Stimulated activated CD4-positive, alpha-beta T cell treated with anti-CD3 and anti-CD28 coated beads, Interleukin-12 subunit alpha, Interleukin-12 subunit beta, amount 100 ng/mL, for 48 hours (primary cell): ENCODE data around the gene EPHB4.
"Not testable (repeated sequence)": the region's sequence is repeated elsewhere in the genome, so short reads cannot be mapped to it uniquely, and the experiment has no call there.

Experiments
- DNase-seq, 3 donors: peaks; one replicate each; pipeline ENCODE4 v3.0.0-alpha.2; 2020; ENCODE audit warnings: low read depth in 2 of 3, low spot score in 1 of 3

Gene EPHB4

DNA sequence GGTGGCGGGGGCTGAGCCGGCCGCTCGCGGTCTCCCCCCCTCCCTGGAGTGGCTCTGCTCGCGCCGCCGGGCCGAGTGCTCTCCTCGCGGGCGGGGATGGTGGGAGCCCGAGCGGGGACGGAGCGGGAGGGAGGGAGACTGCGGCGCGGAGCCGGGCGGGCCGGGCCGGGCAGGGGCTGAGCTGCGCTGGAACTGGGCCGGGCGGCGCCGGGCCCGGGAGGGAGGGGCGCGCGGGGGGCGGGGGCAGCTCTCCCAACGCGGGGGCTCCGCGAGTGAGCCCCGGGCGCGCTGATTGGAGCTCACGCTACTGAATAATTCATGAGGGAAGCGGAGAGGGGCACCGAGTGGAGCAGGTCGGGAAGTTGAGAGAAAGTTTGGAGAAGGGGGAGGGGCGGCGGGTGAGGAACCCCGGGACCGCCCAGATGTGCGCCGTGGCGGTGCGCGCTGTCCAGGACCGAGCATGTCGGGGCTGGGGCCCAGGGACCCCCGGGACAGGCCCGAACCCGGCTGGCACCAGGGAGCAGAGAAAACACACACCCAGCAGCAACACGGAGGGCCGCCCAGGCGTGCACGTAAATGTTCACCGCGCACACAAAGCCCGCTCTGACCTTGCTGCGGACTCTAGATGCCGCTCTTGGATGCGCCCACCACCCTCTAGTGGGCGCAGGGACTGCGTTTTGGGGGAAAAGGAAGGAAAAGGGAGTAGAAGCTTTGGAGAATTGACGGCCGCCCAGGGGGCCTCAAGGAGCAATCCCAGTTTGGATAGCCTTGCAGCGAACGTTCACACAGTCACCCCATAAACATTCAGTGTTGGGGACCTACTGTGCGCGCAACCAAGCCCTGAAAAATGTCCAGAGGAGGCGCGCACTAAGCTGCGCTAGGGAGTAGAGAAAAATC, at the start of gene EPHB4:
EPHB4 (minus strand) TSS at position 194 of the 897 bp plus-strand sequence. CDS start 493 bp downstream, outside the sequence.
- no peak for DNase-seq

DNA sequence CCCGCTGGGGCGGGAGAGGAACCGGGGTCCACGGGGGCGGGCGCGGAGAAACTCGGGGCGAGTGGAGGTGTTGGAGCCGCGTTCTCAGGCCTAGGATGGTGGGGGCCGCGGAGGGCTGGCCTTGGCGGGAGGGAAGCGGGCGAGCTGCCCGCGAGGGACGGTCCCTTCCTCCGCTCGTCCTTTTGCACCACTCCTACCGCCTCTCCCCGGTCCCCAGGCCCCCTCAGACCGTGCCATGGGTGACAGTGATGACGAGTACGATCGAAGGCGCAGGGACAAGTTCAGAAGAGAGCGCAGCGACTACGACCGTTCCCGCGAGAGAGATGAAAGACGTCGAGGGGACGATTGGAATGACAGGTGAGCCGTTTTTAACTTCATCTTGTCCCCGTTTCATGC, 48.0 kb upstream of the EPHB4 start:
- peak in 1 of 3 donors; percentile 45 for DNase-seq

DNA sequence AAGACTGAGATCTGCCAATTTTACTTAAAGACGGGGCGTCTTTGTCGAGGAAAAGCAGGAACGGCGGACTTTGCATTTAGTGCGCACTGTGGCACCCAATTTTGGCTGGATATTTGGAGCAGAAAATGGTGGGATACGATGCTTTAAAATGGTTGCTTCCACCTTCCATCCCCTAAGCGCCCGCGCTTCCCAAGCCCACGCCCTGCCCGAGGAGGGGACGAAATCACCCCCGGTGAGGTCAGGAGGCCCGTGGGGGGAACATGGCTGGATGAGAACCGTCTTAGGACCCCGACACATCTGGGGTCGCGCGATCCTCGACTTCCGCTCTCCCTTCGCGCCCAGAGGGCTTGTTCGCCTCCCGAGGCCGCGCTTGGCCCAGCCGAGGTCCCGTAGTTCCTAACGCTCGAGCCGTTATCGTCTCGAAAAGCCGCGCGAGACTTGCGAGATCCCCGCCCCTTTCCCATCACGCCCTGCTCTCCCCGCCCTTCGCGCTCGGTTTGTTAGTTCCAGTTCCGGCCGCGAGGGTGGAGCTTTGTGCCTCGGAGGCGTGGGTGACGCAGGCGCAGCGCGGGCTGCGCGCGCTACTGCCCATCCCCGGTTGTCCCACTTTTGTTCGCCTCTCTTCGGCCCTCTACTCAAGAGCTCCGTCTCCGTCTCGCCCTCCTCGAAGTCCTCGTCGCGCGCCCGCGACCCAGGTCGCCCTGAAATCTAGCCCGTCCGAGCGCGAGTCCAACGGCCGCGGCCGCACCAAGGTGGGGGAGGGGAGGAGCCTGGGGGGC, 47.4 kb upstream of the EPHB4 start, which contains the start of gene SRRT:
SRRT (plus strand) TSS at position 527 of the 779 bp plus-strand sequence. CDS start 488 bp downstream, outside the sequence.
- peak; percentile 97 to 99 (median 97) for DNase-seq

DNA sequence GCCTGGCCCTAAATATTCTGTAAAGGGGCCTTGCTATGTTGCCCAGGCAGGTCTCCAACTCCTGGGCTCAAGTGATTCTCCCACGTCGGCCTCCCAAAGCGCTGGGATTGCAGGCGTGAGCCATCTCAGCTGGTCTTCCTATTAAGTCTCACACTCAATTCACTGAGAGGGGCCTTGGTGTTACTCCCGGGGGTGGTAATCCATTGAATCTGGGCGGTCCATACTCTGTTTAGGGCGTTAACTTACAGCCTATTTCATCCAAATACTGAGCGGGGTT, 46.9 kb upstream of the EPHB4 start:
- DNase-seq = no peak

DNA sequence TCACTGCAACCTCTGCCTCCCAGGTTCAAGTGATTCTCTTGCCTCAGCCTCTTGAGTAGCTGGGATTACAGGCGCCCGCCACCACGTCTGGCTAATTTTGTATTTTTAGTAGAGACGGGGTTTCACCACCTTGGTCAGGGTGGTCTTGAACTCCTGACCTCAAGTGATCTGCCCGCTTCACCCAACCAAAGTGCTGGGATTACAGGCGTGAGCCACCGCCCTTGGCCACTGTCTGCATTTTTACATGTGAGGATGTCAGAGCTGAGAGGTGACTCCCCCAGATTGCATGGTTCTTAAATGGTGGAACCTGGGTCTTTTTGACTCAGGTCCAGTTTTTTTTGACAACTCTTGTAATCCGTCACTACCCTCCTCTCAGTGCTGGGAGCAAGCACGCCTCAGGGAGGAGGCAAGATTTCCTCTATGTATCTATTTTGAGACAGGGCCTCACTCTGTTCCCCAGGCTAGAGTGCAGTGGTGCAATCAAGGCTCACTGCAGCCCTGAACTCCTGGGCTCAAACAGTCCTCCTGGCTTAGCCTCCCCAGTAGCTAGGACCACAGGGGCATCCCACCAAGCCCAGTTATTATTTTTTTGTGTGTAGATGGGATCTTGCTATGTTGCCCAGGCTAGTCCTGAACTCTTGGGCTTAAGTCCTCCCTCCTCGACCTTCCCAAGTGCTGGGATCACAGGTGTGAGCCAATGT, 46.4 kb upstream of the EPHB4 start:
- DNase-seq = no peak

DNA sequence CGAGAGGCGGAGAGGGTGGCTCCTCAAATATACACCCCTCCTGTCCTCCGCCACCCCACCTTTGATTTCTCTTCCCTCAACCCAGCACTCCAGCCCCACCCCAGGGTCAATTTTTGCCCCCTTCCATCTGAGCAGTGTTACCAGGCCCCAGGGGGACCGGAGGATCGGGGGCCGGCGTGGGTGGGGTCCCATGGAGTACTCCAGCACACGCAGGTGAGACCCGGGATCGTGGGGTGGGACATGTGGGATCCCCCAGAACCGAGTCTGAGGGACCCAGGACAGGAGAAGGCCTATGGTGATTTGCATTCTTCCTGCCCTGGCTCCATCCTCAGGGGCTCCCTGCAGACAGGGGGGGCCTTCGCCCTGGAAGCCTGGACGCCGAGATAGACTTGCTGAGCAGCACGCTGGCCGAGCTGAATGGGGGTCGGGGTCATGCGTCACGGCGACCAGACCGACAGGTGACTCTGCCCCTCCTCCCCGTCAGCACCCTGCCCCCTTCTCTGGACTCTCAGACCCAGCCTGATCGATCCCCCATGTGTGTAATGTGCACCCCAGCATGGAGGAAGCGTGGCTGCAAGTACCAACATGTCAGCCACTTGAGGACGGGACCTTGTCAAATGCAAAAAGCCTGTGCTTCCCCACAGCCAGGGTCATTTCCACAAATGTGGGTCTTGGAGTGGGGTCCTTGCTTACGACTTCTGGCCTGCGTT, 40.6 kb upstream of the EPHB4 start:
- DNase-seq = no peak

DNA sequence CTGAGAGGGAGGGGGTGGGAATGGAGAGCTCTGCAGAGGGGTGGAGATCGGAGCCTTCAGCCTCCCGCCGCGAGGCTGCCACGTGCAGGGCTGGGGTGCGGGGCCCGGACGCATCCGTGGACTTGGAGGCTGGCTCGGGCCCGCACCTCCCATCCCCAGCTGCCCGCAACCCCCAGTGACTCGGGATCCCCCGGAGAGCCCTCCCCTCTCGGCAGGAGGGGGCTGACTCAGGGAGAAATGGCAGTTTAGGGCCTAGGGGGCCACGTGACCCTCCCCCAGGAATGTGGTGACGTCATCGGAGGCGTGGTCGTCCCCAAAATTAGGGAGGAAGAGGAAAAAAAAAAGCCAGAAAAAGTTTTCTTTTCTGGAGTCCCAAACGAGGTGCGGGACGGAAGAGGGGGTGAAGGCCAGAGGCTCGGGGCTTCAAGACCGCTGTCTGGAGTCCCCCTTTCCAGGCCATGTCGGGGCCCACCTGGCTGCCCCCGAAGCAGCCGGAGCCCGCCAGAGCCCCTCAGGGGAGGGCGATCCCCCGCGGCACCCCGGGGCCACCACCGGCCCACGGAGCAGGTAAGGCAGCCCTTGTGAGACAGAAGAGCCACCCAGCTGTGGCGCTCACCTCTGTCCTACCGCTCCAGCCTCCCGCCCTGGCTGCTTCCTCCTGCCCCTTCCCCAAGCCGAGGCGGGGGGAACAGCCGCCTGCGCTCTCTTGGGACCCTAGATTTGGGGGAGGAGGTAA, 39.9 kb upstream of the EPHB4 start, which contains the start of gene TRIP6:
TRIP6 (plus strand) TSS at position 348 of the 736 bp plus-strand sequence; CDS start at position 459, 111 bp downstream.
- peak; percentile 51 to 66 (median 60) for DNase-seq

DNA sequence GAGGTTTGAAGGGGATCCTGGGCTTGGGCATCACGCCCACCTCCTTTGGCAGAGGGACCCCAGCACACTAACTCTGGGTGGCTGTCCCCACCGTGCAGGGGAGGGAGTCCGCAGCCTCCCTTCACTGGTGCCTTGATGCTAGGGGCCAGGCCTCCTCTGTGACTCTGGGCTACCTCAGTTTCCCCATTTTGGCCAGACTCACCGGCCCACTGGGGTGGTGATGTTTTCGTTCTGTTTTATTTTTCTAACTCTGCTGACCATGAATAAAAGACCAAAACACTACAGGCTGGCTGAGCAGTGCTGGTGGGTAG, 39.4 kb upstream of the EPHB4 start:
- DNase-seq = no peak

DNA sequence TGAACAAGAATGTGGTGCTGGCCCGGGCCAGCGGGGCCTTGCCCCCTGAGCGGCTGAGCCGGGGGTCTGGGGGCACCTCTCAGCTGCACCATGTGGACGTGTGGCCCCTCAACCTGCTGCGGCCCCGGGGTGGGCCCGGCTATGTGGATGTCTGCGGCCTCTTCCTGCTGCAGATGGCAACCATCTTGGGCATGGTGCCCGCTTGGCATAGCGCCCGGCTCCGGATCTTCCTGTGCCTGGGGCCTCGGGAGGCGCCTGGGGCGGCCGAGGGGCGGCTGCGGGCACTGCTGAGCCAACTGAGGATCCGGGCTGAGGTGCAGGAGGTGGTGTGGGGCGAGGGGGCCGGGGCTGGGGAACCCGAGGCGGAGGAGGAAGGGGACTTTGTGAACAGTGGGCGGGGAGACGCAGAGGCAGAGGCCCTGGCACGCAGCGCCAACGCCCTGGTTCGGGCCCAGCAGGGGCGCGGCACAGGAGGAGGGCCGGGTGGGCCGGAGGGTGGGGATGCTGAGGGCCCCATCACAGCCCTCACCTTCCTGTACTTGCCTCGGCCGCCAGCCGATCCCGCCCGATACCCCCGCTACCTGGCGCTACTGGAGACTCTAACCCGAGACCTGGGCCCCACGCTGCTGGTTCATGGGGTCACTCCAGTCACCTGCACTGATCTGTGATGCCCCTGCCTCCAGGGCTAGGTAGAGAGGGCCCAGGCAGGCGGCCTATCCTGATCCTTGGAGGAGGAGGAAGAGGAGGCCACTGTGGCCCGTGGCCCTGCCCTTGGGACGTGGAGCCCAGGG, 38.8 kb upstream of the EPHB4 start:
- no peak for DNase-seq

DNA sequence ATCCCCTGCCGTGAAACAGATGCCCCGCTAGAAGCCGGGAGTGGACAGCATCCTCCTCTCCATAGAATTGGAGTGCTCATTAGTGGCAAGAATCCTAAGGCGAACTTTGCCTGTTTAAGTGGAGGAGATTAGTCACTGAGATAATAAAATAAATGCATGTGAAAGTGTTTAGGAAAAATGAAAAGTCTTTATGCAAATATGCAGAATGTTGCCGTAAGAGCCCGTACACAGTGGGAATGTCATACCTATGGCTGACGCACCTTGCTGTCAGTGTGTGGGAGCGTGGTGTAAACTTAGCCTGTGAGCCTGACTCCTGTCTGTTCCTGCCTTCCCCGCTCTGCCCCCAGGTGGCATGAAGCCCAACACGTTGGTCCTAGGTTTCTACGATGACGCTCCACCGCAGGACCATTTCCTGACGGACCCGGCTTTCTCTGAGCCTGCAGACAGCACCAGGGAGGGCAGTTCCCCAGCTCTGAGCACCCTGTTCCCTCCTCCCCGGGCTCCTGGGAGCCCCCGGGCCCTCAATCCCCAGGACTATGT, 38.1 kb upstream of the EPHB4 start:
- no peak for DNase-seq

DNA sequence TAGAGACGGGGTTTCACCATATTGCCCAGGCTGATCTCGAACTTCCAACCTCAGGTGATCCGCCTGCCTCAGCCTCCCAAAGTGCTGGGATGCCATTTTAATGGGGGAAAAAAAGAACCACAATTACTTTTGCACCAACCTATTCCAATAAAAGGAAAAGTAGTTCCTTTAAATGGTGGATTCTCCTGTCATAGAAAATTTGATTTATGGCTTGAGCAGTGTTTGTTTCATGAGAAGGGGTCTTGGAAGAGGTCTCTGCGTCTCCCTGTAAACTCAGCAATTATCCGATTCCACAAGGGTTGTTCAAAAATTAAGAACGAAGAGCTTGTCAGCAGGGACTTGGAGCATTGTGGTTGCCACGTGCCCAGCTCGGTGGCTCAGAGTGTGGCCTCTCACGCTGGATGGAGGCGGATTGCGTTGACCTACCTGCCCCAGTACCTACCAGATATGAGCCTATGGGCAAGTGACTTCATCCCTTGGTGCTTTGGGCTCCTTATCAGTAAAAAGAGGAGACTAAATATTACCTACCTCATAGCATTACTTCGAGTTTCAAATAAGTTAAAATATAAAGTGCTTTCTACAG, 37.0 kb upstream of the EPHB4 start:
- DNase-seq = no peak

DNA sequence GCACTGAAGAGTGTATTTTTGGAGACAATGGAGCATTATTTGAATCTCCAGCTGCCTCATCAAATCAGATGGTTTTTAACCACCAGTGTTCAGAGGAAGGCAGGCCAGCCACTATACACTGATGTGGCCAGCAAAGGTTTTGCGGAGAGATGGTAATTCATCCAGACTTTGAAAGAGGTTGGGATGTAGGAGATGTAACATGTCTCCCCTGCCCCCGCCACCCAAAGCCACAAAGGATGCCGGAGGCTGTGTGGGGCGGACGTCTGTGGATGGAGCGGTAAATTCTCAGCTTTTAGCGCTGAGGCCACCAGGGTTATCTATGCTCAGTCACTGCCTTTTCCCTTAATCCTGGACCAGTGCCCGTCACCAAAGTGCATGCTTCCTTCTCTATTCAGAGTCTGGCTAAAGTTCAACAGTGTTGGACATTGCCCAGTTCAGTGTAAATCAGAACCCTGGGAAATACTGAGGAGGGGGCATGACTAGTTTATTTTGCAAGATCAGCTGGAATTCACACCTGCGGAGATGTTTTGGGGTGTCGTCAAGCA, 36.2 kb upstream of the EPHB4 start:
- DNase-seq = no peak

DNA sequence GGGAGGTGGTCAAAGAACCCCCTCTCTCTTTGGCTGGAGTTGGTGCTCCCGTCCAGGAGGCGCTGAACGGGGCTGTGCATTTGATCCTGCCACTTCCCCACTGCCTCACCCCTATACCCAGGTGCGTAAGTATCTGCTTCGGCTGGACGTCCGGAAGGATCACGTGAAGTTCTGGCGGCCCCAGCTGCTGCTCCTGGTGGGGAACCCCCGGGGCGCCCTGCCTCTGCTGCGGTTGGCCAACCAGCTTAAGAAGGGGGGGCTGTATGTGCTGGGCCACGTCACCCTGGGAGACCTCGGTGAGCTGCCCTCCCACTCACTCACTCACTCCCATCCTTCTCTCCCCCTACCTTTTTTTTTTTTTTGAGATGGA, 34.3 kb upstream of the EPHB4 start:
- no peak for DNase-seq

DNA sequence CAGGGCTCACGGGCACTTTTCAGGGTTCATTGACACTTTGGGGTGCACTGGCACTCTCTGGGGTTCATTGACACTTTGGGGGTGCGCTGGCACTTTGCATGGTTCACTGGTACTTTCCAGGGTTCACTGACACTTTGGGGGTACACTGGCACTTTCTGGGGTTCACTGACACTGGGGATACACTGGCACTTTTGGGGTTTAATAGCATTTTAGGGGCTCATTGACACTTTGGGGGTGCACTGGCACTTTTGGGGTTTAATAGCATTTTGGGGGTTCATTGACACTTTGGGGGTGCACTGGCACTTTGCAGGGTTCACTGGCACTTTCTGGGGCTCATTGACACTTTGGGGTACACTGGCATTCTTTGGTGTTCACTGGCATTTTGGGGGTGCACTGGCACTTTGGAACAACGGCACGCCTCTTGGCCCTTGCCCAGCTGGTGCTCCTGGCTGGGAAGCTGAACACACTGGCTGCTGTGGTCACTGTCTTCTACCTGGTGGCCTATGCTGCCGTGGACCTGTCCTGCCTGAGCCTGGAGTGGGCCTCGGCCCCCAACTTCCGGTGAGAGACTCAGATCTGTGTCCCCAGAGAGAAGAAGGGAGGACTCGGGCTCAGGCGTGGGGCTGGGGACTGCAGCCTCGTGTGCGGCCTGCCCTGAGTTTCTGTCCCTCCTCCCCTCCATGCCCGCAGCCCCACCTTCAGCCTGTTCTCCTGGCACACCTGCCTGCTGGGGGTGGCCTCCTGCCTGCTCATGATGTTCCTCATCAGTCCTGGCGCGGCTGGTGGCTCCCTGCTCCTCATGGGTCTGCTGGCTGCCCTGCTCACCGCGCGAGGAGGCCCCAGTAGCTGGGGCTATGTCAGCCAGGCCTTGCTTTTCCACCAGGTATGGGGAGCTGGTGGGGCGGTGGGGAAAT, 33.6 kb upstream of the EPHB4 start:
- no peak for DNase-seq

DNA sequence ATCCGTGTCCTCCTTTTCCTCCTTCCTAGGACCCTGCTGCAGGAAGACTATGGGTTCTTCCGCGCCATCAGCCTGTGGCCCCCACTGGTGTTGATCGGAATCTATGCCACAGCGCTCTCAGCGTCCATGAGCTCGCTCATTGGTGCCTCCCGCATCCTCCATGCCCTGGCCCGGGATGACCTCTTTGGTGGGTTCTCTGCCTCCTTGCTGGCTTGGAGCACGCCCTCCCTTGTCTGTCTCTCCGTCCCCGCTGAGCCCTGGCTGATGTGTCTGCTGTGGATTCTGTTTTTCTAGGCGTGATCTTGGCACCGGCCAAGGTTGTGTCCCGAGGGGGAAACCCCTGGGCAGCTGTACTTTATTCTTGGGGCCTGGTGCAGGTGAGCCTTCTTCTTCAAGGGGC, 32.5 kb upstream of the EPHB4 start:
- no peak for DNase-seq

DNA sequence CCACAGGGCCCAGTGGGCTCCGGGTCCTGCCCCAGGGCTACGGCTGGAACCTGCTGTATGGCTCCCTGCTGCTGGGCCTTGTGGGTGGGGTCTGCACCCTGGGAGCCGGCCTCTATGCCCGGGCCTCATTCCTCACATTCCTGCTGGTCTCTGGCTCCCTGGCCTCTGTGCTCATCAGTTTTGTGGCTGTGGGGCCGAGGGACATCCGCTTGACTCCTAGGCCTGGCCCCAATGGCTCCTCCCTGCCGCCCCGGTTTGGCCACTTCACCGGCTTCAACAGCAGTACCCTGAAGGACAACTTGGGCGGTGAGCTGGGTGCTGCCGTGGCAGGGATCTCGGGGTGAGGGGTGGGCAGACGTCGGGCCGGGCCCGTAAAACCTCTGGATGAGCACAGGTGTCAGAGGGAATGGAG, 29.6 kb upstream of the EPHB4 start:
- no peak for DNase-seq

DNA sequence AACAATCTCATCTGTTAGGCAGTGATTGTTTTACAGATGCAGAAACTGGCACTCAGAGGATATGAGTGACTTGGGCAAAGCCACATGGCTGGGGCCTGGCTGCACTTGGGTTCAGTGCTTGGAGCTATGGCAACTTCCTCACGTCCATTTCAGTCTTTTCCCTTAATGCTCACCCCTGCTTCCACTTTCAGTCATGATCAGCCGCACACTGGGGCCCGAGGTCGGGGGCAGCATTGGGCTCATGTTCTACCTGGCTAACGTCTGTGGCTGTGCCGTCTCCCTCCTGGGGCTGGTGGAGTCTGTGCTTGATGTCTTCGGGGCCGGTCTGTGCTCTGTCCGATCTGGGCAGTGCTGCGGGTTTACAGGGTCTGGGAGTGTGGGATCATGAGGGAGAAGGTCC, 28.2 kb upstream of the EPHB4 start:
- no peak for DNase-seq

DNA sequence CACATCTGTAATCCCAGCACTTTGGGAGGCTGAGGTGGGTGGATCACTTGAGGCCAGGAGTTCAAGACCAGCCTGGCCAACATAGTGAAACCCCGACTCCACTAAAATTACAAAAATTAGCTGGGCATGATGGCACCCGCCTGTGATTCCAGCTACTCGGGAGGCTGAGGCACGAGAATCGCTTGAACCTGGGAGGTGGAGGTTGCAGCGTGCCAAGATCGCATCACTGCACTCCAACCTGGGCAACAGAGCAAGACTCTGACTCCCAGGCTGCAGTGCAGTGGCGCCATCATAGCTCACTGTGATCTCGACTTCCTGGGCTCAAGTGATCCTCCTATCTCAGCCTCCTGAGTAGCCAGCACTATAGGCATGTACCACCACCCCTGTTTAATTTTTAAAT, 27.6 kb upstream of the EPHB4 start:
- not testable (repeated sequence) for DNase-seq
